Measurements from ENCODE around the gene UBE2K. TPM values are rescaled to one million over a fixed set of nuclear protein-coding genes. Genes with fewer than 3 reads are reported as not detected.

Gene UBE2K
- total and polyA plus RNA-seq, 2 of the 13 experiments (the other 11 are each of a cell fraction or from before 2014, with no cell fraction given), result 36.2 to 81.0 TPM

DNA sequence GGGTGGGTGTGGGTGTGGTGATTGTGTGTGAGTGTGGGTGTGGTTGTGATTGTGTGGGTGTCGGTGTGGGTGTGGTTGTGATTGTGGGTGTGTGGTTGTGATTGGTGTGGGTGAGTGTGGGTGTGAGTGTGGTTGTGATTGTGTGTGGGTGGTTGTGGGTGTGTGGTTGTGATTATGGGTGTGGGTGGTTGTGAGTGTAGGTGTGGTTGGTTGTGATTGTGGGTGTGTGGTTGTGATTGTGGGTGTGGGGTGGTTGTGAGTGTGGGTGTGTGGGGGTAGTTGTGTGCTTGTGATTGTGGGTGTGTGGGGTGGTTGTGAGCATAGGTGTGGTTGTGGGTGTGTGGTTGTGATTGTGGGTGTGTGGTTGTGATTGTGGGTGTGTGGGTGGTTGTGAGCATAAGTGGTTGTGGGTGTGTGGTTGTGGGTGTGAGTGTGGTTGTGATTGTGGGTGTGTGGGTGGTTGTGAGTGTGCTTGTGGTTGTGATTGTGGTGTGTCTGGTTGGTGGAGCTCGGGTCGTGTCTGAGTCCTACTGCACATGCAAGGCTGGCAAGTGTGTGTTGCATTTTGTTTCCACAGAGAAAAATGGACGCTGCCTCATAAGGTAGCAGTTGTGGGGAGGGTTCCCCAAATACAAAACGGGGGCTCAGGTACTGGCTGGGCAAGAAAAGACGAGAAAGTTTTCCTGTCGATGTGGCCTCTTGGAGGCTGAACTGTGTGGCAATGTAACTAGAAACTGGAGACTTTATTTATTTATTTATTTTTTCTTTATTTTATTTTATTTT lies 116.7 kb downstream of the UBE2K start (continued):
- TF ChIP-seq AGO1 (IDR thresholded peaks at IDR 0.05; ENCODE audit: low read depth, low read length, poor library complexity, severe bottlenecking), result no peak
- TF ChIP-seq, protein P1, sequence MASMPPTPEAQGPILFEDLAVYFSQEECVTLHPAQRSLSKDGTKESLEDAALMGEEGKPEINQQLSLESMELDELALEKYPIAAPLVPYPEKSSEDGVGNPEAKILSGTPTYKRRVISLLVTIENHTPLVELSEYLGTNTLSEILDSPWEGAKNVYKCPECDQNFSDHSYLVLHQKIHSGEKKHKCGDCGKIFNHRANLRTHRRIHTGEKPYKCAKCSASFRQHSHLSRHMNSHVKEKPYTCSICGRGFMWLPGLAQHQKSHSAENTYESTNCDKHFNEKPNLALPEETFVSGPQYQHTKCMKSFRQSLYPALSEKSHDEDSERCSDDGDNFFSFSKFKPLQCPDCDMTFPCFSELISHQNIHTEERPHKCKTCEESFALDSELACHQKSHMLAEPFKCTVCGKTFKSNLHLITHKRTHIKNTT (CRISPR knock-in tag; IDR thresholded peaks at IDR 0.05), result no peak
- TF ChIP-seq RBM22 (optimal IDR thresholded peaks at IDR 0.05; ENCODE audit: low read length), result no peak
- TF ChIP-seq ZNF10 (CRISPR knock-in tag; IDR thresholded peaks at IDR 0.05; ENCODE audit: borderline replicate concordance, low read depth), result no peak
- TF ChIP-seq ZNF674 (CRISPR knock-in tag; IDR thresholded peaks at IDR 0.05; ENCODE audit: low read depth), result no peak
- TF ChIP-seq ZNF747 (CRISPR knock-in tag; IDR thresholded peaks at IDR 0.05; ENCODE audit: borderline replicate concordance), result no peak
- no peak for TF ChIP-seq ATF4 (CRISPR knock-in tag; IDR thresholded peaks at IDR 0.05)
- TF ChIP-seq RAD21 (CRISPR knock-in tag; IDR thresholded peaks at IDR 0.05), result no peak
- no peak for TF ChIP-seq NFE2 (CRISPR knock-in tag; IDR thresholded peaks at IDR 0.05)
- peak; percentile 51 for TF ChIP-seq ZMYM3 (CRISPR knock-in tag; IDR thresholded peaks at IDR 0.05)
- TF ChIP-seq, protein P2, sequence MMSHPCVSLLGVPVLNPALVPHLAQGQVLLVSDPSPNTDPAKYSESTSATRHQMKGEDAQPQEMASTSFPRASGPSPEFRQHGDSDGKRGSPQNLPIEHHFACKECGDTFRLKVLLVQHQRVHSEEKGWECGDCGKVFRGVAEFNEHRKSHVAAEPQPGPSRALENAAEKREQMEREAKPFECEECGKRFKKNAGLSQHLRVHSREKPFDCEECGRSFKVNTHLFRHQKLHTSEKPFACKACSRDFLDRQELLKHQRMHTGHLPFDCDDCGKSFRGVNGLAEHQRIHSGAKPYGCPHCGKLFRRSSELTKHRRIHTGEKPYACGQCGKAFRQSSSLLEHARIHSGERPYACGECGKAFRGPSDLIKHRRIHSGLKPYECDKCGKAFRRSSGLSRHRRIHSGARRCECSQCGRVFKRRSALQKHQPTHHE (CRISPR knock-in tag; IDR thresholded peaks at IDR 0.05; ENCODE audit: borderline replicate concordance), result no peak
- no peak for TF ChIP-seq ZNF816 (CRISPR knock-in tag; IDR thresholded peaks at IDR 0.05; ENCODE audit: borderline replicate concordance)
- no peak for TF ChIP-seq PAF1 (CRISPR knock-in tag; IDR thresholded peaks at IDR 0.05)
- TF ChIP-seq CAMTA2 (CRISPR knock-in tag; IDR thresholded peaks at IDR 0.05; ENCODE audit: borderline replicate concordance), result no peak
- TF ChIP-seq JUN (CRISPR knock-in tag; IDR thresholded peaks at IDR 0.05), result no peak
- no peak for TF ChIP-seq NFYB (CRISPR knock-in tag; IDR thresholded peaks at IDR 0.05)
- TF ChIP-seq MTF2 (CRISPR knock-in tag; IDR thresholded peaks at IDR 0.05; ENCODE audit: borderline replicate concordance), result no peak
- TF ChIP-seq DPF2 (CRISPR knock-in tag; IDR thresholded peaks at IDR 0.05; ENCODE audit: borderline replicate concordance, low read depth), result no peak
- no peak for TF ChIP-seq ZSCAN31 (CRISPR knock-in tag; IDR thresholded peaks at IDR 0.05; ENCODE audit: low read depth)
- TF ChIP-seq CBFB (CRISPR knock-in tag; IDR thresholded peaks at IDR 0.05), result no peak
- TF ChIP-seq TCF12 (IDR thresholded peaks at IDR 0.05), result no peak
- no peak for TF ChIP-seq TCF12 (CRISPR knock-in tag; IDR thresholded peaks at IDR 0.05)
- TF ChIP-seq, protein P3, sequence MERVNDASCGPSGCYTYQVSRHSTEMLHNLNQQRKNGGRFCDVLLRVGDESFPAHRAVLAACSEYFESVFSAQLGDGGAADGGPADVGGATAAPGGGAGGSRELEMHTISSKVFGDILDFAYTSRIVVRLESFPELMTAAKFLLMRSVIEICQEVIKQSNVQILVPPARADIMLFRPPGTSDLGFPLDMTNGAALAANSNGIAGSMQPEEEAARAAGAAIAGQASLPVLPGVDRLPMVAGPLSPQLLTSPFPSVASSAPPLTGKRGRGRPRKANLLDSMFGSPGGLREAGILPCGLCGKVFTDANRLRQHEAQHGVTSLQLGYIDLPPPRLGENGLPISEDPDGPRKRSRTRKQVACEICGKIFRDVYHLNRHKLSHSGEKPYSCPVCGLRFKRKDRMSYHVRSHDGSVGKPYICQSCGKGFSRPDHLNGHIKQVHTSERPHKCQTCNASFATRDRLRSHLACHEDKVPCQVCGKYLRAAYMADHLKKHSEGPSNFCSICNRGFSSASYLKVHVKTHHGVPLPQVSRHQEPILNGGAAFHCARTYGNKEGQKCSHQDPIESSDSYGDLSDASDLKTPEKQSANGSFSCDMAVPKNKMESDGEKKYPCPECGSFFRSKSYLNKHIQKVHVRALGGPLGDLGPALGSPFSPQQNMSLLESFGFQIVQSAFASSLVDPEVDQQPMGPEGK (CRISPR knock-in tag; IDR thresholded peaks at IDR 0.05), result peak; percentile 30; the same call in 1 of the 2 replicates
- 0 out of 2 replicates have a peak, but pooled peaks have one; percentile 19 for TF ChIP-seq ZFP82 (CRISPR knock-in tag; IDR thresholded peaks at IDR 0.05; ENCODE audit: borderline replicate concordance)

Data from HepG2 (cell line).